Fibroblast of skin of left quadriceps (primary cell): ENCODE results near the gene MCF2L2.
A peak's percentile ranks its signal among the peaks of the same experiment; 100 is the strongest.

Source experiments
- DNase-seq, 2 experiments: peaks; one replicate each; pipeline ENCODE4 v3.0.0-alpha.2; 2013; ENCODE audit warnings: low read depth in 2 of 2

Gene MCF2L2

DNA sequence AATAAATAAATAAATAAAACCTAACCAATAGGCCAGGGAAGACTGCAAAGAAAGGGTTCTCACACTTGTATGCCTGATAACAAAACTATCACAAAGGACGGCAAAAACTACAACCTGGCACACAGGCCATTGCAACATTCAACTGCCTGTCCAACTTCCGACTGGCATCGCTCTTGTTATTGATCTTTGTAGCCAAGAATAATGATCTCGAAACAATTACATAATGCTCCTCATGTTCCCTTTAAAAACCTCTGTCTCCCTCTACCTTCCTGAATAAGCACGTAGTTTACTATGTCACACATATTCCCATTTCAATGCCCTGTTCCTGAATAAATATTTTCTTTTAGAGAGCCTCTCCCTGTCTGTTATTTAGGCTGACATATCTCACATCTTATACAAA is 101.1 kb downstream of the MCF2L2 start:
- no peak for DNase-seq

DNA sequence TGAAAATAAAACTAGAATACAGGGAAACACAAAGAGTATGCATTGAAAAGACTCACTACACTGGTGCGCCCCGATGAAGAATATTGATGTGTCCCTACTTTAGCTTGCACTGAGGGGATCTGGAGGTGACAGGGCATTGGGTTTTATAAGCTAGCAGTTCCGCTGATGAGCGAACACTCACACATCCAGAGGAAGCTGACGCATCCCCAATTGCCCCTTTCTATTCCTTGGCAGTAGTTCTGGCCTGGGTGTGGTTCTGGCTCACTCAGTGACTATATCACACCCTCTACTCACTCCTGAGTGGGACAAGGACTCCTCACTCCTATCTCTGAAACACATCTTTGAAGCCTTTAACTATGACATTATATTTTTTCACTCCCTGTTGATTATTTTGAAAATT is 104.3 kb downstream of the MCF2L2 start:
- no peak for DNase-seq

DNA sequence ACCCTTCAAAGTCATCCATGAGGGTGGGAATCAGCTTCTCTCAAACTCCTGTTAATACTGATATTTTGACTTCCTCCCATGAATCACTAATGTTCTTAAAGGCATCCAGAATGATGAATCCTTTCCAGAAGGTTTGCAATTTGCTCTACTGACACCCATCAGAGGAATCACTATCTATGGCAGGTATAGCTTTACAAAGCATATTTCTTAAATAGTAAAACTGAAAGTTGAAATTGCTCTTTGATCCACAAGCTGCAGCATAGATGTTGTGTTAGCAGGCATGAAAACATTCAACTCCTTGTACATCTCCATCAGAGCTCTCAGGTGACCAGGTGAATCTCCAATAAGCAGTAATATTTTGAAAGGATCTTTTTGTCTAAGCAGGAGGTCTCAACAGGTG is 109.0 kb downstream of the MCF2L2 start:
- no peak for DNase-seq

DNA sequence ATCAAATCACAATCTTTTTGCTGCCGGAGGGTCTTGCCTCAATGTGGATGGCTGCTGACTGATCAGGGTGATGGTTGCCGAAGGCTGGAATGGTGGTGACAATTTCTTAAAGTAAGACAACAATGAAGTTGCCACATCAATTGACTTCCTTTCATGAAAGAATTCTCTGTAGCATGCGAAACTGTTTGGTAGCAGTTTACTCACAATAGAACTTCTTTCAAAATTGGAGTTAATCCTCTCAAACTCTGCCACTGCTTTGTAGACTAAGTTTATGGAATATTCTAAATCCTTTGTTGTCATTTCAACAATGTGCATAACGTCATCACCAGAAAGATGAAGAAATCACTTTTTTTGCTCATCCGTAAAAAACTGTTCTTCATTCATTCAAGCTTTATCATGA is 109.5 kb downstream of the MCF2L2 start:
- DNase-seq: no peak

- no peak for DNase-seq
These were observed 110.2 kb downstream of the MCF2L2 start for GRCh38 chr3:183317886-183318865.

- DNase-seq: no peak
These were observed 111.1 kb downstream of the MCF2L2 start for GRCh38 chr3:183317271-183317670.

DNA sequence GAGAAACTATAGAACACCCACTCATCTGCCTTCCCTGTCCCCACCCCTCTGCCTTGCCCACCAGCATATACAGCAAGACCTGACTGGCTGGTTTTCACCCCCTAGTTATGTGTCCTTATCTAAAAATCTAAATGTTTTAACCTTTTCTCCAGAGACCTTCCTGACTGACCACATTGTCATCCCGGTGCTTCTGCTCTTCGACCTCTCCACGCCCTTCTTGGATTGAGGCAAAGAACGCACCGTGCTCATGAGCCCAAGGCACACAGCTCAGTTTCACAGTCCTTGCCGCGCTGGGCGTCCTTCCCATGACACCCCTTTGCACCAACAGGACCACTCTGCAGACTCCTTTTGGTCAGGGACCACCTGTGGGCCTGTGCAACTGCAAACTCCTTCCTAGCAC is 112.7 kb downstream of the MCF2L2 start:
- DNase-seq: no peak

- no peak for DNase-seq
These were observed 114.7 kb downstream of the MCF2L2 start for GRCh38 chr3:183313764-183314163.

DNA sequence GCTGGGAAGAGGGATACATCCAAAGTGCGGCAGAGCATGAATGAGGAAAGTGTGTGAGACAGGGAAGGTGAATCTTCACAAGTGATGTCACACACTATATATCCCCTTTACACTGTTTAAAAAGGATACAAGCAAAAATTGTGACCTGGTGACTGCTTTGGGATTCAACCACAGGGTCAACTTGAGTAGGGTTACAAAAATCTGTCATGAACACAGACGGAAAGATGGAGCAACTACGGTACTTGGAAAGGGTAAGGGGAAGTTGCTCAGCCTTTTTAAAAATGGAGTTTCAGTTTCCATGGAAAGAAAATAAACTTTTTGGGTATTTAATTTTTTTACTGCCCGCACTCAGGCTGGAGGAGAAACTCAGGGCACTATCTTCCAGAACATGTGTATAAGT is 115.1 kb downstream of the MCF2L2 start:
- no peak for DNase-seq

DNA sequence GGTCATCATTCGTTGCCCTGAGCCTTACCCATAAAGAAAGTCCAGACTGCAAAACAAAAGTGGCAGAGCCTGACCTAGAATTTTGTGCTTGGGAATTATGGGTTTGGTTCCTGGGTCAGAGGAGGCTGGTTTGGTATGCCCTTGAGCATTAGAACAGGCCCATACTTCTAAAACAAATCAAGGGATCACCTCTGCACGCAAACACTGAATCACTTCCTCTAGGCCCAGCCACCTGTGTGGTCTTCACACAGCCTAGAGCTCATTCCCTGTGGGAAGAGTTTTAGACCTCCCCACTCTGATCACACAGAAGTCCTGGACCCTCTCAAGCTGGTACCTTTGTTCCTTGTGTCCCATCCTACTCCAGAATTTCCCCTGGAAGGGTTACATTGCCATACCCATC is 116.0 kb downstream of the MCF2L2 start:
- no peak for DNase-seq

DNA sequence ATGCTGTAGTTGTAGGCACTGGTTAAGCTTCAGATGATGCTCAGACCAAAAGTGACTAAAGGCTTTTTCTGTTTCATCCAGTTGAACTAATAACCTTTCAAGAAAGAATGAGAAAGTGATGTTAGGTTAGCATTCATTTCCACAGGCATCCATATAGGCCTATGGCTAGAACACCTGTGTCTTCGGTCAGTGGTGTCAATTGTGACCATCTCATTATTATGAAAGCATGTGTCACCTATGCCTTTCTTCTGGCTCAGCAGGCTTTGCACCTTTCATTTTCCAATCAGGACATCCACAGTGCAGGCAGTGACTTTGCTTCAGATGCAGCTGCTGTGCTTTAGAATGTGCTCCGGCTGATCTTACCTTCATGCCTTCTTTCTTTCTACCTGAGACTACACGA is 117.5 kb downstream of the MCF2L2 start:
- DNase-seq: no peak

- DNase-seq: no peak
These were observed 119.1 kb downstream of the MCF2L2 start for GRCh38 chr3:183309276-183309675.

DNA sequence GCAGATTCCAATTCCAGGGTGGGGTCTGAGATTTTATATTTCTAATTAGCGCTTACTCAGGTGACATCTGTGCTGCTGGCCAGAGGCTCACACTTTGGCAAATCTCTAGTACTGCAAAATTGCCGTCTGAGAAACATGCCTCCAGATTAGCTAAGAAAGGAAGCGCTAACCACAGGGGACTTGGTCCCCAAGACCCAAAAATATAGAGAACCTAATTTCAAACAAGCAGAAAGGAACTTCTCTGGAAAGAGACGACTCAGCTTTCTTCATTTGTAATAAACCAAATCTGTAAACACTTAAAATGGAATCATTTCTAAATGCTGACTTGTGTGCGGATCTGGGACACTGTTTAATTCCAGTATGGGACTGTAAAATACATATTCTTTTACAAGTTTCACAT is 119.7 kb downstream of the MCF2L2 start:
- DNase-seq: no peak

DNA sequence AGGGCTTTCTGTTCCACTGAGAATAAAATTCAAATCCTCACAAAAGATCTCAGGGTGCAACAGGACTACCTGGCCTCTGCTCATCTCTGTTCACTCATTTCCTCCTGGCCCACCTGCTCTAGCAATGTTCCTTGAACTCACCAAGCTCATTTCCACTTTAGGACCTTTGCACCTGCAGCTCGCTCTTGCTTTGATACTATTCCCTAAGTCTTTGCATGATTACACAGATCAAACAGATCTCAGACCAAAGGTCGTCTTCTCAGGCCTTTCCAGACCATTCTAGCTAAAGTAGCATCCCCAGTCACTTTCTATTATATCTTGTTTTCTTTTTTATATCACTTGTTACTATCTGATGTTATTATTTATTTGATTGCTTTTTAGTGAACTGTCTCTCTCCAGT is 120.7 kb downstream of the MCF2L2 start:
- no peak for DNase-seq

DNA sequence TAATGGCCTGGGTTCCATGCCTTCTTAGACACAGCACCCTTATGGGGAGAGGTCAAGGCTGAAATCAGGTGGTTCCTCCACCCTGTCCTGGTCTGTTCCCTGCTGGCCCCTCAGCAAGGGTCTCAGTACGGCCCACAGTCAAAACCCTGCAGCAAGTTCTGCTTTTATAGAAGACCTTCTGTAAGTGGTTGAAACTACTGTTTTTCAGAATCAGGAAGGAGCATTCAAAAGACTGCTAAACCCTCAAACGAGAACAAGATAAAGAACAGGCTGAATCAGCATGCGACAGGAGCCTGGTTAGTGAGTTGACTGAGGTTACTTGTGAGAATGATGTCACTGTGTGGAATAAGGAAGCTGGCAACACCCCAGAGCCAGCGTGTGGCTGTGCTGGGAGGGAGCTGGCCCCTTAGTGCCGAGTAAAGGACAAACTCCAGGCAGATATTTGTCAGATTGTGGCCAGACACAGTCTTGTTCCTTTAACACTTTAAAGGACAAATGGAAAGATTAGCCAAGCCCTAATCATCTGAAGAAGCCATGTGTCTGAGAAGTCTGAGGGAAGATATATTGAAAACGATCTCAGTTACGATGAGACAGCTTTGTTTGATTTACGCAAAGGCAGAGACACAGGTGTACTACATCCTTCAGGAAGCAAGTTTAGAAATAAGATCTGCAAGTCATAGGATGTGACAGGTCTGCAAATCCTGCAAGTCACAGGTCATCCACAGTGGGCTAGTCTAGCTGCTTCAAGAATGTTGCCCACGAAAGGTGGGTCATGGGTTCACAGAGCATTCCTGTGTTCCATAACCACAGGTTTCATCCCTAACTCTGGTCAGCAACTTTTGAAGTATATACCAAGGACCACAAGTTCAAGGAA is 121.4 kb downstream of the MCF2L2 start:
- DNase-seq: no peak

DNA sequence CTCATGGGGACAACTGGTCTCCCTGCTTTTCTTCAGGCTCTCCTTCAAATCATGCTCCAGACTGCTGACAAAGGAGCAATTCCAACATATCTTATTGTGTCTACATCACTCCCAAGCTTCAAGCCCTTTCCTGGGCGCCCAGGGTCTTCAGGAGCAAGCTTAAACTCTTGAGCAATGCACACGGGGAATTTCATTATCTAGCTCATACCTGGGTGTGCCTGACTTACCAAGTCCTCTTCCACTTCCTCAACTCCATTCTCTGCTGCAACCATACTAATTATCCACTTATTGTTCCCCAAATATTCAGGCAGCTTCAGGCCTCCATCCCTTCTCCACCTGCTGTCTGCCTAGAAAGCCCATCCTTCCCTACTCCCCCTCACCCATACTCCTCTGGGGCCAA is 124.7 kb downstream of the MCF2L2 start:
- DNase-seq: no peak

DNA sequence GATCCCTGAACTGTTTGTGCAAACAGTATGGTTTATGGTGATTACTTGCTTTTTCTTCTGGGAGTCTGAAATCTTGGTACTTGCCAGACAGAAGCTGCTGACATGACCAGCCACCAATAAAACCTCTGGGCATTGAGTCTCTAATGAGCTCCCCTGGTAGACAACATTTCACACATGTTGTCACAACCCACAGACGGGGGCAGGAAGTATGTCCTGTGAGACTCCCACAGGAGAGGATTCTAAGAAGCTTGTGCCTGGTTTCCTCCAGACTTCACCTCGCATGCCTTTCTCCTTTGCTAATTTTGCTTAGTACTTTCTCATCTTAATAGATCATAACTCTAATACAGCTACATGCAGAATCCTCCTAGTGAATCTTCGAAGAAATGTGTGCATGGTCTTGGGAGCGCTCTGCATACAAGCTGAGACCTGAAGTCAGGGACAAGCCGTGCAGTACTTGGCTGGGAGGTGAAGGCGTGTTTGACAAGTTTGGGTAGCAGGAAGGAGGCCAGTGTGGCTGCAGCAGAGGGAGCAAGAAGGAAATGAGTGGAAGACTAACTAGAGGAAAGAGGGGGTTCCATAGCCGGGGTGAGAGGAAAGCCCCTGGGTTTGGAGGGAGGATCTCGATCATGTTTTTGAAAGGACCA is 126.4 kb downstream of the MCF2L2 start:
- DNase-seq: no peak

- DNase-seq: no peak
These were observed 127.3 kb downstream of the MCF2L2 start for GRCh38 chr3:183300996-183301562.

GRCh38 chr3:183299976-183300375 is 128.4 kb downstream of the MCF2L2 start:
- no peak for DNase-seq

DNA sequence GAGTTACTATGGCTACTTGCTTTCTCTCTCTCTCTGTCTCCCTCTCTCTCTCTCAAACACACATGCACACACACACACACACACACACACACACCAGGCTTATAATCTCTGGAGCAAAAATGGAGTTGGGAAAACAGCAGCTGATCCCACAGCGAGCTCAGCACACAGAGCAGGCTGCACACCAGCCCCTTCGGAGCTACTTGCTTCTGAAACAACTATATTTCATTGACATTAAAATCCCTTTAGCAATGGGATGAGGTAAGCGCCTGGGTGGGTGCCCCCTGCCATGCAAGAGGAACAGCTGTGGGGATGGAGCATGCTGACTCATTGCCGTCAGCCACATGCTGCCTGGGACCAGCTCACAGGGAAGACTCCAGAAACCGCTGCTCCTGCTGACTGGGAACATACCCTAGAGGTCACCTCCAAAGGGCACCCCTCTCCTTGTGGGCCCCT is 129.7 kb downstream of the MCF2L2 start:
- DNase-seq: peak; percentile 76 to 80

- no peak for DNase-seq
These were observed 131.5 kb downstream of the MCF2L2 start for GRCh38 chr3:183296944-183297343.

DNA sequence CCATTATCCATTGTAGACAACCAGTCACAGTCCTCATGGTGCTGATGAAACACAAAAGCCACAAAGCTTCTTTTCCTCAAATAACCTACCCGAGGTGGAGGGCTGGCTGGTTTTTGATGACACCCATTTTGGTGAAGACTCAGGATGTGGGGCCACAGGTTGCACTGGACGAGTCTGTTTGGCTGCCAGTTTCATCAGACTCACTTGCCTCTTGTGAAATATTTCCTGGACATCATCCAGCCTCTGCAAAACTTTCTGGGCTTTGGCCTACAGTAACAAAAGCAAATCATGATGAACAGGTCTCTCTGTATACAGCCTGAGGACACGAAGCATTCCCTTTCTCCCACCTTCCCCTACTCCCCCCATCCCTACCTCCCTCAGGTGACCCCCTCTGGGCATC is 133.2 kb downstream of the MCF2L2 start:
- peak; percentile 64 to 66 for DNase-seq
